Tibial nerve (tissue), 4 donors: ENCODE data around the gene ALG10B. TPM values are rescaled to one million over a fixed set of nuclear protein-coding genes. Genes with fewer than 3 reads are reported as not detected.

Experiments used
- DNase-seq, 2 donors: peaks; one replicate each; pipeline ENCODE4 v3.0.0-alpha.2; 2019; ENCODE audit warnings: low spot score in 2 of 2
- H3K27ac ChIP-seq, 4 donors: fragments of 200-600 bp; sonication (generic) in 3 of 4; one replicate each; pipeline ENCODE4 v1.5.1; 2017 to 2019; ENCODE audit warnings: mild to moderate bottlenecking in 1 of 4
- H3K27me3 ChIP-seq, 2 donors: fragments of 200-600 bp; sonication (generic) in 1 of 2; one replicate each; pipeline versions ENCODE4 v1.5.1 to v1.6.0; 2017 to 2019
- H3K36me3 ChIP-seq, 3 donors: fragments of 200-600 bp; sonication (generic); one replicate each; pipeline ENCODE4 v1.5.1; 2018 to 2019
- H3K4me1 ChIP-seq, 4 donors: fragments of 200-600 bp; sonication (generic) in 3 of 4; one replicate each; pipeline ENCODE4 v1.5.1; 2017 to 2019
- H3K4me3 ChIP-seq, 4 donors: fragments of 200-600 bp; sonication (generic) in 3 of 4; one replicate each; pipeline ENCODE4 v1.5.1; 2017 to 2019; ENCODE audit warnings: mild to moderate bottlenecking in 1 of 4, moderate library complexity in 1 of 4
- H3K9me3 ChIP-seq, 4 donors: fragments of 200-600 bp; sonication (generic) in 3 of 4; one replicate each; pipeline ENCODE4 v1.5.1; 2017 to 2019
- CTCF ChIP-seq, 5 experiments: fragments of 200-600 bp in 3 of 5; fragments of 450-650 bp in 2 of 5; sonication (generic) in 3 of 5; IDR thresholded peaks; one replicate each; pipeline ENCODE4 v1.5.1; 2016 to 2019; ENCODE audit warnings: antibody characterized with exemption in 5 of 5, mild to moderate bottlenecking in 3 of 5, moderate library complexity in 2 of 5
- EP300 ChIP-seq, 2 donors: sonication (generic); formaldehyde crosslinking; IDR thresholded peaks; one replicate each; pipeline ENCODE4 v1.6.1; 2017; ENCODE audit warnings: antibody characterized with exemption in 2 of 2, mild to moderate bottlenecking in 1 of 2
- POLR2A ChIP-seq, 2 donors: fragments of 450-650 bp; IDR thresholded peaks; one replicate each; pipeline ENCODE4 v1.6.1; 2017; ENCODE audit warnings: antibody characterized with exemption in 2 of 2, mild to moderate bottlenecking in 2 of 2, moderate library complexity in 2 of 2
- WGBS, 2 donors: methylation state at CpG; one replicate each; pipeline ENCODE4 v1.1.5; 2018; 5-methylcytosine and 5-hydroxymethylcytosine counted together
- total RNA-seq, 4 donors: library from RNA; depleted of rRNA; stranded (reverse); fragments of >200 nt; gene quantifications; one replicate each; pipeline ENCODE4 v1.1.0, GENCODE V29; 2016

Gene ALG10B, protein sequence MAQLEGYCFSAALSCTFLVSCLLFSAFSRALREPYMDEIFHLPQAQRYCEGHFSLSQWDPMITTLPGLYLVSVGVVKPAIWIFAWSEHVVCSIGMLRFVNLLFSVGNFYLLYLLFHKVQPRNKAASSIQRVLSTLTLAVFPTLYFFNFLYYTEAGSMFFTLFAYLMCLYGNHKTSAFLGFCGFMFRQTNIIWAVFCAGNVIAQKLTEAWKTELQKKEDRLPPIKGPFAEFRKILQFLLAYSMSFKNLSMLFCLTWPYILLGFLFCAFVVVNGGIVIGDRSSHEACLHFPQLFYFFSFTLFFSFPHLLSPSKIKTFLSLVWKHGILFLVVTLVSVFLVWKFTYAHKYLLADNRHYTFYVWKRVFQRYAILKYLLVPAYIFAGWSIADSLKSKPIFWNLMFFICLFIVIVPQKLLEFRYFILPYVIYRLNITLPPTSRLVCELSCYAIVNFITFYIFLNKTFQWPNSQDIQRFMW
- total RNA-seq = 1 to 10 TPM; 3.0 to 8.0 (median 5.5) TPM

GRCh38 chr12:38316391-38317129 lies at the start of gene ALG10B:
TSS of gene ALG10B (plus strand) at chr12:38316774. CDS start at chr12:38316894, 120 bp downstream.
- peaks cover 0 to 7% (median 0%) of the 10 kb centered on the region in 3 donors for H3K36me3 ChIP-seq
- peaks cover 0 to 30% (median 5%) of the 10 kb centered on the region in 4 donors for H3K4me1 ChIP-seq
- H3K9me3 ChIP-seq = no peaks in the 10 kb centered on the region
- peak within 1 kb of the TSS; percentile 46 to 91 (median 87) for H3K27ac ChIP-seq
- no peaks in the 10 kb centered on the region for H3K27me3 ChIP-seq
- H3K4me3 ChIP-seq = peak within 1 kb of the TSS; percentile 37 to 81 (median 72)
- peak in 1 of 2 donors; percentile 63 for TF ChIP-seq EP300 (IDR thresholded peaks at IDR 0.05)
- no peak for TF ChIP-seq POLR2A (IDR thresholded peaks at IDR 0.05)
- peak in 4 of 5 experiments; percentile 50 to 78 (median 66) for TF ChIP-seq CTCF (IDR thresholded peaks at IDR 0.05)
- DNase-seq = peak; percentile 85 to 94
- WGBS, 2 donors = 0 to 1% methylated on average over 41 to 42 of the region's 42 CpGs

- Histone ChIP-seq H3K4me3 (no peak overlapping the region), H3K27ac (no peak overlapping the region), H3K27me3 (no peaks in the 10 kb centered on the region), H3K9me3 (no peaks in the 10 kb centered on the region), H3K4me1 (no peaks in the 10 kb centered on the region), H3K36me3 (no peaks in the 10 kb centered on the region)
- no peak for DNase-seq
- TF ChIP-seq EP300 (IDR thresholded peaks at IDR 0.05) (no peak), POLR2A (IDR thresholded peaks at IDR 0.05) (no peak), CTCF (IDR thresholded peaks at IDR 0.05) (no peak)
These were observed 48.0 kb upstream of the ALG10B start for GRCh38 chr12:38268612-38269011.

DNA sequence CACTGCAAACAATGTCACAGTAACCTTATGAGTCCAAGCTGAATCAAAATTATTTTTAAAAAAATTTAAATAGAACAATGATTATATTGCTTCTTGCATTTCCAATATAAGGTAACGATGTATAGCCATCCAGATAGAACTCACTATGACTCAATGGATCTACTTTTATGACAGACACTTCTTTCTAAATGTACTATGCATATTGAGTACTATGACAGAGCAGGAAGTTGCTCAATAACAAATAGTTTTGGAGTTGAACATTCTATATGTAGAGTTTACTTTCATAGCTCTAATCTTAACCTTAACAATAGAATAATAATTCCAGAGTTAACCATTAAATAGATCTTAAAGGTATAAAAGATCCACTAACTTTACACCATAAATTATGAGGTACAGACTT lies 46.7 kb upstream of the ALG10B start:
- Histone ChIP-seq H3K27ac (no peak overlapping the region), H3K4me1 (no peaks in the 10 kb centered on the region), H3K9me3 (no peaks in the 10 kb centered on the region), H3K27me3 (no peaks in the 10 kb centered on the region), H3K4me3 (no peak overlapping the region), H3K36me3 (no peaks in the 10 kb centered on the region)
- no peak for TF ChIP-seq EP300 (IDR thresholded peaks at IDR 0.05)
- no peak for TF ChIP-seq CTCF (IDR thresholded peaks at IDR 0.05)
- TF ChIP-seq POLR2A (IDR thresholded peaks at IDR 0.05) = no peak
- DNase-seq = no peak
- whole genome bisulfite sequencing, 2 donors = 46 to 60% methylated on average over 1 of the region's 1 CpG

- H3K9me3 ChIP-seq = no peaks in the 10 kb centered on the region
- no peak overlapping the region for H3K4me3 ChIP-seq
- WGBS, 2 donors = 36 to 48% methylated on average over 2 of the region's 2 CpGs
- TF ChIP-seq POLR2A (IDR thresholded peaks at IDR 0.05) (no peak), CTCF (IDR thresholded peaks at IDR 0.05) (no peak), EP300 (IDR thresholded peaks at IDR 0.05) (no peak)
- no peaks in the 10 kb centered on the region for H3K27me3 ChIP-seq
- DNase-seq = no peak
- no peak overlapping the region for H3K27ac ChIP-seq
- H3K36me3 ChIP-seq = no peaks in the 10 kb centered on the region
- H3K4me1 ChIP-seq = no peaks in the 10 kb centered on the region
These were observed 36.8 kb upstream of the ALG10B start for GRCh38 chr12:38279756-38280155.

- Histone ChIP-seq H3K27me3 (no peaks in the 10 kb centered on the region), H3K9me3 (no peaks in the 10 kb centered on the region), H3K36me3 (no peaks in the 10 kb centered on the region), H3K4me3 (no peak overlapping the region), H3K4me1 (no peaks in the 10 kb centered on the region), H3K27ac (no peak overlapping the region)
- DNase-seq = no peak
- TF ChIP-seq CTCF (IDR thresholded peaks at IDR 0.05) = no peak
- TF ChIP-seq EP300 (IDR thresholded peaks at IDR 0.05) = no peak
- TF ChIP-seq POLR2A (IDR thresholded peaks at IDR 0.05) = no peak
These were observed 33.7 kb upstream of the ALG10B start for GRCh38 chr12:38282886-38283285.
